Glomerular visceral epithelial cell (primary cell): ENCODE data around the gene AFF1.
A peak's percentile ranks its signal among the peaks of the same experiment; 100 is the strongest.
"Not testable (repeated sequence)": the region's sequence is repeated elsewhere in the genome, so short reads cannot be mapped to it uniquely, and the experiment has no call there.

Source experiments
- DNase-seq: peaks from one replicate; pipeline ENCODE4 v3.0.0-alpha.2; 2016; ENCODE audit errors: extremely low spot score

Gene AFF1

DNA sequence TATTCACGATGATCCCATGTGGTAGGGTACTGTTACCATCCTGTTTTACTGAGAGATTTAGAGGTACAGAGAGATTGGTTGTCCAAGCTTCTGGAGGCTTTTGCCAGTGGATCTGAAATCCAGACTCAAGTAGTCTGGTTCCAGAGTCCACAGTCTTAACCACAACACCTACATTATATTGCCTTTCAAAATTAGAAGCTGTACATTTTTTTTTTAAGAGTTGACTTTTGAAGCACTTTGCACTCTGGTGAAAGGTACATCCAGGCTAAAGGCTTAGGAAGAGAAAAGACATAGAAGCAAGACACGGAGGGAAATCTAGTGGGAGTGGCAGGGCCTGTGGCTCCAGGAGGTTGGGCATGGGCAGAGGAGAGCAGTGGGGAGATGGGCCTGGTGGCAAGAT is 122.1 kb downstream of the AFF1 start:
- no peak for DNase-seq

DNA sequence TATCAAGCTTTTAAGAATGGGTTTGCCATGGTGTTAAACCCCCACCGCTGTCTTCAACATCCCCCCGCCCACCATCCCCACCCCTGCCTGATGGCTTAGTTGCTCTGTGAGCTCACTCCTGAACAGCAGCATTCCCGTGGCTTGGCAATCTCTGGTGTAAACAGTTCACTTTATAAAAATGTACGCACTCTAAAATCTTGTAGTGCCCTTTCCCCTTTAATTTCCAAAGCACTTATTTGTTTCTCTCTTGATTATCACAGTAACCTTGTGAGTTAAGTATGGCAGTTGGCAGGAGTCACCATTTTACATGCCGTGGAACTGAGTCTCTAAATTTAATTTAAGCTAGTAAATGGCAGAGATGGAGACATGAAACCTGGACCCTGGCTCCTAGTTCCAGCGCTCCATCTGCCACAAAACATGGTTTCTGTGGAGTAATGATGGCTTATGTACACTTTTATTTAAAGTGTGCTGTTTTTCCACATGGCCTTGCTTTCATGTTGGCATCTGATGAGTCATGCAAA is 123.1 kb downstream of the AFF1 start:
- DNase-seq: no peak

DNA sequence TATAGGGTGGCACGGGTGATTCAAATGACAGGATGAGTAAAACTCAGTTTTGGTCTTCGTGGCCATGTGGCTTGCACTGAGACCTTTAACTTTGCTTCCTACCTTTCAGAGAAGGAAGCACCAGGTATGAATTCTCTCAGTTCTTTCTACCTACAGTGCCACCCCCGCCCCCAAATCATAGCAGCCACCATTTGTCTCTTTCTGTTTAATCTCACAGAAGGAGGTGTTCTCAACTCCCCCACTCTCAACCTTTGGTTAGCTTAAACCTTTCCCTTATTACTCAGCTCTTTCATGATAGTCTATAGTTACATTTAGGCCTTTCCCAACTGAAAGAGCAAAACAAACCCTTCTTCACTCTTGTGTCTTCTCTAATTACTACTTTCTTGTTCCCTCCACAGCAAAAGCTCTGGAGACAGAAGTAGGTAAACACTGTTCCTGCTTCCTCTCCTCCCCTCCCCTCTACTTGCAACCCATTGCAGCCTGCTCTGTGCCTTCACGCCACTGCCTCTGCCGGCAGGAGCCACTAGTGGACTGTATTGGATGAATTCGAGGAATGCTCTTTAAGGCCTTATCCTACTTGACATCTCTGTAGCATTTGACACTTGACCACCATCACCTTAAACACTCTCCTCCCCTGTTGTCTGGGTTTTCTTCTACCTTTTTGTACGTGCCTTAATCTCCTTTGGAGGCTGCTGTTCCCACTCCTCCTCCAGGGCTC is 123.7 kb downstream of the AFF1 start:
- peak; percentile 26 for DNase-seq

DNA sequence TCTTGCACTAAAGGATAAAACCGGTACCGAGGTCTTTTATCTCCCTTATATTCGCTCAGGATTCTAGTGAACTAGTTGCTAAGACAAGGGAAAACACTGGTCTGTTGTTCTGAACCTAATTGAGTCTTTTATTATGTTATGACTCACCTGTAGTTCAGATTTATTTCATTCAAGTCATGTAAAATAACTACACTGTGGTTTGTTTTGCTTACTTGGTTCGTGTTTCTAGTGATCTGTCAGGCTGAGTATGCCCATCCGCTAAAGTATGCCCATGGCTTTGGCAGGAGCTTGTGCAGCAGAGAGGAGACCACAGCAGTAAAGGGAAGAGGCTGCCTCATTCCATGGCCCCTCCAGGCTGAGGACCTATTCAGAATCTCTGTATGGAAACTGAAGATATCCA is 126.1 kb downstream of the AFF1 start:
- DNase-seq: peak; percentile 88

DNA sequence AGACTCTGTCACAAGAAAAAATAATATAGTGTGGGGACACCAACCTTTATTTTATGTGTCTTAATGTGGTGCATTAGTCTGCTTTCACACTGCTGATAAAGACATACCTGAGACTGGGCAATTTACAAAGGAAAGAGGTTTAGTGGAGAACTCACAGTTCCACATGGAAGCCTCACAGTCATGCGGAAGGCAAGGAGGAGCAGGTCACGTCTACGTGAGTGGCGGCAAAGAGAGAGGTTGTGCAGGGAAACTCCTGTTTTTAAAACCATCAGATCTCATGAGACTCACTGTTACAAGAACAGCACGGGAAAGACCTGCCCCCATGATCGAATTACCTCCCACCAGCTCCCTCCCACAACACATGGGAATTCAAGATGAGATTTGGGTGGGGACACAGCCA is 130.2 kb downstream of the AFF1 start:
- DNase-seq: no peak

DNA sequence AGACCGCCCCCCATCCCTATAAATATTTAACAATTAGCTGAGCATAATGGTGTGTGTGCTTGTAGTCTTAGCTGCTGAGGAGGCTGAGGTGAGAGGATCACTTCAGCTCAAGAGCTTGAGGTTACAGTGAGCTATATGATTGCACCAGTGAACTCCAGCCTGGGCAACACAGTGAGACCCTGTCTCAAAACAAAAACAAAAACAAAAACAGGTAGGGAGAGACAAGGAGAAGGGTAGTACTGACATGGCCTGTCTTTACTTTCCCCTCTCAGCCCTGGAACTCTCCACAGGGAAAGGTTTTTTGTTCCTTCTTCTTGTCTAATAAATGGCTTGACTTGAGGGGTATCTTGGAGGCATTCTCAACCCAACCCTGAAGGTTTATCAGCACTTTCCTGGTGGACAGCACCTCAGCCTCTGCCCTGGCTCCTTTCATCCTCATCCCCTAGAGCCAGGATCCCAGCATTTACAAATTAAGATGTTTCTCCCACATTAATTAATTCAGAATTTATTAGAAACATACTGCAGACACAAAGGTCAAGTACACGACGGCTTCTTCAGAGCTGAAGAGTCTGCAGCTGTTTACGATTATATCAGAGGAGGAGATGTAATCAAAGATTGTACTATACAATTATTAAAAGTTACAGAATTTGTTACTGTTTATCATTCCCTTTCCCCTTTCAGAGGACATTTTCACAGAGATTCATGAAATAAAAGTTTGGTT is 131.8 kb downstream of the AFF1 start:
- no peak for DNase-seq

DNA sequence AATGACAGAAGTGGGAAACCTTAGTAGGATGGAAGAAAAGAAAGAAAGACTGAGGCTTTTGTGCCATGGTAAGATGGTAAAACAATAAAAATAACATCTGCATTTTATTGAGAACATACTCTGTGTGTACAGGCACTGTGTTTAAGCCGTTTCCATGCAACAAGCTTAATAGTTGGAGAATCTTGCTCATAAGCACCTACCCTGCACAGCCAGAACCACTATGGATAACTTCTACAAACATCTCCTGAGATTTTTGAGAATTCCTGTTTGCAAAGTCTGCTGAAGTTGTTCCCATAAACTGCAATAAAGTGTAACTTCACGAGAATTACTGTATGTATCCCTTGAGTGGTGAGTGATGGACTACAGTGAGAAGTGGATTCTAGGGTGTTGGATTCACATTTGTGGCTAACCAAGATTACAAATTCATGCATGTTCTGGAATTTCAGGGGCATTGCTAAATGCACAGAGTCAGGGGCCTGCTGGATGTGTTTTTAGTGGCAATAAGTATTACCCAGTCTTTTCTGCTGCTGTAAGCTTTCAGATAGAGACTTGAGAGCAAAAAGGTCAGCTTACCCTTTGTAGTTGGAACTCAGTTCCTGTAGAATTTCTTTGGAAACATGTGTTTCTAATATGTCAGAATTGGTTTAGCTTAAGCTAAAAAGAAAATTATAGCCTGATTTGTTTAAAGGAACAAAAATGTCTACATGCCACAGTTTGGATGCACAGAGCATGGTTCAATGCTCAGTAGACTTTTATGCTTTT is 132.5 kb downstream of the AFF1 start:
- no peak for DNase-seq

DNA sequence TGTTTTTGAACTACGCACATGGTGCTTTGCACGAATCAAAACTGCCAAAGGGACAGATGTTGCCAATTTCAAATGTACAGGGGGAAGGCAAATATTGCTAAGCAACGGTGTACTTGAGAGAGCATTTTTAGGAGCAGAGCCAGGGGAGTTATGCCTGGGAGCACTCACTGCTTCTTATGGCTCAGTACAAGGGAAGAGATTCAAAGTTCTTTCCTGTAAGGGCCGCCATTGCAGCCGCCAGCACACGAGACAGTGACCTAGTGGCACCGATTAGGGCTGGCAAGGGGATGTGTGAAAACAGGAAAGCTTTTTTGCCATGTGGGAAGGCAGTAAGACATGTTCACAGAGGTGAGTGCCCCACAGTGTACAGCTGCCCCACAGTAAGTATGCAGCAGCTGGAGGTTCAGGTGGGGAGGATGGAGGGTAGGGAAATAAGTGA is 133.8 kb downstream of the AFF1 start:
- DNase-seq: no peak

DNA sequence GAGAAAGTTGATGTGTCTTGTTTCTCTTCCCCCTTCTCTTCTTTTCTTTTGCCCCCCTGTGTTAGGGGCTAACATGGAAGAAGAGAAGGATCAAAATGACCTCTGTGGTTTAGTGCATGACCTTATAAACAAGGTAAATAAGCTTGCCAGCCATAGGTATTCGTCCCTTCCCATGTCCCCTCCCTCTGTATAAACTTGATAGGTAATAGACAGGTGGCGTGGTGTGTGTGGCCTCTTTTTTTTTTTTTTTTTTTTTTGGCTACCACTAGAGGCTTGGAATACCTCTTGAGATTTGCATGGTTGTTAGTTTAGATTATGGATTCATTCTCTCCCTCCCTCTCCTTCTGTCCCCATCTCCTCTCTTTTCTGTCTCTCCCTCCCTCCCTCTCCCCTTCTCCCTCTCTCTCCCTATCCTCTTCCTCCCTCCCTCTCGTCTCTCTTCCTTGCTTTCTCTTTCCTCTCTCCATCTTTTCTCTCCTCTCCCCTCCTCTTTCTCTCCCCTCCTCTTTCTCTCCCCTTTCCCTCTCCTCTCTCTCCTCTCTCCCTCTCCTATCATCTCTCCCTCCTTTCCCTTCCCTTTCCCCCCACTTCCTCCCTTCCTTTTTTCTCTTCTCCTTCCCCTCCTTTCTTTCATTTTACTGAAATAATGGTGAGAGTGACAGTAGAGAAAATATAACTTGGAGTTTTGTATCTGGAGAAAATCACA is 134.4 kb downstream of the AFF1 start:
- no peak for DNase-seq

DNA sequence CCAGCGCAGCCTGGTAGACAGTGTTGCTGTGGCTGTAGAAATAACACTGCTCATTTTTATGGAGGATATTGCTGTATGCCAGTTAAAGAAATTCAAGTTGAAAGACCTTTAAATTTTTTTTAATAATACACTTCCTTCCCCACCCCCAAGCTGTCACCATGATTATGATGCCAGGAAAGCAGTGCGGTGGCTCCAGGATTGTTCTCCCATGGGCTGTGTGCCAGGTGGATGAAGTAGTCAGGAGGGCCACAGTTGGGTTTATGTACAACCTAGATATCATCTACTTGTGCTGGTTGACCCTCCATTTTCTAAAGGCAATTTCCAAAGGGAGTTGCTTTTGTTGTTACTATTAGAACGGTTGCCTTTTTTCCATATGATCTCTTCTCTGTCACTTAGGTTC is 136.6 kb downstream of the AFF1 start:
- peak; percentile 26 for DNase-seq

DNA sequence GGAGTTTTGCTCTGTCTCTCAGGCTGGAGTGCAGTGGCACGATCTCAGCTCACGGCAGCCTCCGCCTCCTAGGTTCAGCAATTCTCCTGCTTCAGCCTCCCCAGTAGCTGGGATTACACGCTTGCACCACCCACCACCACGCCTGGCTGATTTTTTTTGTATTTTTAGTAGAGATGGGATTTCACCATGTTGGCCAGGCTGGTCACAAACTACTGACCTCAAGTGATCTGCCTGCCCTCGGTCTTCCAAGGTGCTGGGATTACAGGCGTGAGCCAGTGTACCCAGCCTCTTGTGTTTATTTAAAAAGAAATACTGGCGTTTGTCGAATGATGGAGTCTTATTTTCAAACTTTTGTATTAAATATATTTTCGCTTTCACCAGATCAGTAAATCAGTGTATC is 137.7 kb downstream of the AFF1 start:
- not testable (repeated sequence) for DNase-seq

DNA sequence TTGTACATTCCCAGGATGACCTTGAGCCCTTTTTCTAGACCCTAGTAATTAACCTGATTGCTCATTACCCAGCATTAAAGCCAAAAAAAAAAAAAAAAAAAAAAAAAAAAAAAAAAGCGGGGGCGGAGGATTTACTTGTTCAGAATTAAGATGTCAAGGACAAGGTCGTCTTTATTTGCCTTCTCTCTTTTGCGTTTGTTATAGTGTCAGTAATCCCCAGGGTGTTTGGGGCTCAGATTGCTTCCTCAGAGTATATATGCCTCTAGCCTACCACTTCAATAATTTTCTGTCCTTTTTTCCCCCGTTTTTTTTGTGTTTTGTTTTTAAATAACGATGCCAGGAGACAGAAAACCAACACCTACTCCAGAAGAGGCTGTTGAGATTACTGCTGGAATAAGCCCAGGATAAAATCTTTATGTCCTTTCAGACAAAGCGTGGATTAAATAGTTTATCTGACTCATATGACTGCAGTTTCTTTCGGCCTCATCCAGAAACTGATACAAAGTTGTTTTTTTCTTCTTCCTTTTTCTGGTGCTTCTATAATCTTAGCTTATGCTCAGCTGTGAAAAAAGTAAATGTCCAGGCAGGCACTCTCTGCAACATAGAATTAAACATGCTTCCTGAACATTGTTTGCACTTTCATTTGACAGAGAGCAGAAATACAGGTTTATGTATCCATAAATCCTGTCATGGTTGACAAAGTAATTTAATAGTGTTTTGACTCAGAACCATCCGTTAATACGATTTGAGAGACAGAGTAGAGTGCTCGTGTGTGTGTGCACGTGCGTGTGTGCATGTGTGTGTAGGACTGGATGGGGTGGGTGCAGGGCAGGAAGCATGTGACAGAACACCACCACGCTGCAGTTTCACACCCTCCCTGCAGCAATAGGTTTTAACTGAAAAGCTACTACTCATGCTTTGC is 138.6 kb downstream of the AFF1 start:
- DNase-seq: no peak

DNA sequence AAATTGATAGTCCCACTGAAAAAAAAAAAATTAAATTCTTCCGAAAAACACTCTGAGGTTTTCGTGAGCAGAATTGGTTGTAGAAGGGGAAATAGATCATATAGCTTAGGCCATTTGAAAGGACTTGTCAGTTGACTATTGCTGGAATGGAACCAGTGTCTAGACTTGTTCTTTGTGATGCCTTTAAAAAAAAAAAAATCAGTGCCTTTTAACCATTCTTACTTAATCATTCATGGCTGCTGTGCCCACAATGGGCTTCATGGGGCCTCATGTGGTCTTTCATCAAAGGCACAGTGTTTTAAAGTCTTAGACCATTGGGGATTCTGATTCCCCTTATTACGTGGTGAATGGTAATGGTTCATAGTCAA is 139.3 kb downstream of the AFF1 start:
- no peak for DNase-seq

DNA sequence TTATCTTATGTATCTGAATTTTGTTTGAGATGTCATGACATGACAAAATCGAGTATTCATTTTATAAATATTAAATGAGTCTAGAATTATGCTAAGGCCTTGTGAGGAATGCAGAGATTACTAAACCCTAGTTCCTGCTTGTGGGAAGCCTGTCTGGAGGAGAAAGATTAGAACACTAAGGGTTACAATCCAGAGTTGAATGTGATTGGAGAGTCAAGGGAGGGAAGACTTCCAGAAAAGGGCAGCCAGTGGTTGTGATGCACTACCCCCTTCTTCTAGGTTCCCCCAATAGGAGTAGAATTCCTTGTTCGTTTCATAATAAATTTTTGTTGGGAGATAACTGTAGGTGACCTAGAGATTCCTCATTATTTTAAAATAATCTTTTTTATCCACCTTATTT is 141.1 kb downstream of the AFF1 start:
- DNase-seq: no peak

DNA sequence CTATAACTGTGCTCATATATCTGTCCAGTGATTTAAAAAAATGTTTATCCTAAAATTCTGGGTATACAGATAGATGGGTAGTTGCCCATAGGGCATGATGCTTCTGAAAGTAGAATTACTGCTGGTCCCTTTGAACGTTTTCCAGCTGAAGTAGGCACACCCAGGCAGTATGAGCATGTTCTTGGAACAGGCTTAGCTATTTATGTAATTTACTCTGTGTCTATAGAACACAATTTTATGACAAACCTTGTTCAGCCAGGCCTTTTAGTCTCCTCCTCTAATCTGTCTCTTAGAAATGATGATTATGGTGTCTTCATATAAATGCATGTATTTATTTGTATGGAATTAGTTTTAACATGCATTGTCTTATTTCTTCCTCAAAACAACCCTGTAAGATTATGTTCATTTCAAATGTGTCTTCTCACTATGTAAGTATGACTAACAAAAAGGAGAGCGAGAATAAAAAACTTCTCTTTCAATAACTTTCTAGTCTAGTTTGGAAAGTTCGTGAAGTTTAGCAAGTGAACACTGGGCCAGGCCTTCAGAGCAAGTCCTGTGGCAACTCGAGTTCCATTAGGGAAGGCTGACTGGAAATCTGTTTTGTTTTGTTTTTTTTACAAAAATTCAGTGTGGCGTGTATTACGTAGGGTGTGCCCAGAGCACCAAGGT is 142.0 kb downstream of the AFF1 start:
- no peak for DNase-seq

DNA sequence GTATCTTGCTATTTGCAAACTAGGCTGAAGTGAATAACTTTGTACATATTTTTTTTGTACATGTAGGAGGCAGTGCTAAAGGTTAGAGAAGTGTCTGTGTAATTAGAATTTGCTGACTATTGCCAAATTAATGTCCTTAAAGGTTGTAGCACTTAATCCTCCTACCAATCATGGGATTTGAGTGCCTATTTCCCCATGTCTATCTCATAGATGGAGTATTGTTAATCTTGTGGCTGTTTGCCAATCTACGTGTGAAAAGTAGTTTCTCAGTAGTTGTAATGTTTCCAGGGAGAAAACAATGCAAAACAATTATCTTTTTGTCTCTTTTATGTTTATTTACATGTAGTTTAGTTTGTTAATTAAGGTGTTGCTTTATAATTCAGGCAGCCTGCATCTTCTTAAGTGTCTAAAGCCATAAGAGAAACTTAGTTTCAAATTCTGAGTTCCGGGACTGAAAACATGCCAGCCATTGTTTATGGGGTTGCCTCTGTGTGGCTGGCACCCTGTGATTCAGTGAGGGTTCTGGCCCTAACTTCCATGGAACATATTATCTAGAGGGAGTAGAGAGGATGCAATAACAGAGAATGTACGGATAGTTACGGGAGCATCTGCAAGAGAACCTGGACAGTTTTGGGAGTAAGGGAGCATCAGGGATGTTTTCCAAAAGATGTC is 143.2 kb downstream of the AFF1 start:
- DNase-seq: no peak

DNA sequence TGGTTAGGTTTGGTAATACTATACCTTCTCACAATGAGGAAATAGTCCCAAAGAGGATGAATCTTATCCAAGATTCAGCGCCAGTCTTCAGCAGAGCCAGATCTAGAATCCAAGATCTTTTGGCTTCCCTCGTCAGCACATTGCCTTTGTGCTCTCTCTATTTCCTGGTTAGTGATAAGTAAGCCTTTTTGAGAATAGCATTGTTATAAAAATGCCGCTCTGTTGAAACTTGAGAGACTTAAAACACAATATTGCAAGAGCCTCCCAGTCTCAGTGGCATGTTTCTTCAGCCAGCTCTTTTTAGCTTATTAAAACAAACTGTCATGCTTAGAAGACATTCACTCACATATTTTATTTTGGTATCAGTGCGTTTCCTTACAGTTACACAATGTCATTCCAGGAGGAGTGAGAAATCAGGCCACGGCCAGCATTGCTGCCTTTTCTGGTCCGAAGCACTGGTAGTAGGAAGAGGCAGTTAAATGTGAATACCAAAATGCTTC is 144.2 kb downstream of the AFF1 start:
- no peak for DNase-seq

DNA sequence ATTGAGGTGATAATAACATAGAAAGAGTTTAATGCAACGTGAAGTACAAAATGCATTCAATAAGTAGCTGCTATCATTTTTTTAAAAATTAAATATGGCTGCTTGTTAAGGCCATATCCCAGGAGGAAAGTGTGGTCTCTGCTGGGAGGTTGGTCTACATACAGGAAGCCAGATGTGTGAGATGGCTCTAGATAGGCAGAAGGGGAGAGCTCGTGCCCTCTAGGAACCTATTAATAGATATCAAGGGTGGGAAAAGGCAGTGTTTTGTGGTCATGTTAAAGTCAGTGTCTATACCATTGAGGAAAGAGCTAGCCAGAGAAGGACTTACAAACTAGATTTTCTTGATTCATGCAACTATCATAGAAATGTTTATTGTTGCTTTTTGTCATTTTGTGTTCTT is 145.2 kb downstream of the AFF1 start:
- no peak for DNase-seq

DNA sequence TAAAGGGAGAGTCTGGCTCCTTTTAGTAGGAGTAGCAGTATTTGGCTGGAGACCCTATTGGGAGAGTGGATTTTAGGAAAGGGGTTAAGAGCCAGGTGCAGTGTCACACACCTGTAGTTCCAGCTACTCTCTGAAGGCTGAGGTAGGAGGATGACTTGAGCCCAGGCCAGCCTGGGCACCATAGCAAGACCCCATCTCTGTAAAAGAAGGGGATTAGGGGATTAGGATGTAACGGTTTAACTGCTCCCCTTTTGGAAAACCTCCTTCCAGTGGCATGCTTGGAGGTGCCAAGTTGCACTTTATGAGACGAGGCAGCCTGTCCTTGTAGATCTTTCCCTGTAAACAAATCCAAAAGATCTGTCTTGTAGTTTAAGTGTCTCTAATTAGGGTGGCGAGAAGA is 145.7 kb downstream of the AFF1 start:
- no peak for DNase-seq

DNA sequence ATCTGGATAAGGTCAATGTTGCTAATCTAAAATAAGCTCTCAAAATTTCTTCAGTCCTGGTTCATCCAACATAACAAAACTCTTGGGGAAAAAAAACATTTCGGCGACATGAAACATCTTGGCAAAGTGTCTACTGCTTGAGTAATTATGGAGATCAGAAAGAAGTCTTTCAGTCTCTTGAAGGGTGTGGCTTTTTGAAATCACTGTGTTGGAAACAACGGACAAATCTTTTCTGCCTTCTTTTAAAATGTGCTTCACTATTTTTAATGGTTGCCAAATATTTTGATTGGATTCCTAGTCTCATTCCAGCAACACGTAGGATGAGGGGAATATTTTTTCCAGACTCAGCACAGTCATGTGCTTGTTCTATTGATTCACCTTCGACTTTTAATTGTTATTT is 147.0 kb downstream of the AFF1 start:
- DNase-seq: no peak
